Heart right ventricle (tissue), 16 donors: ENCODE measurements around the gene PATJ. TPM values are rescaled to one million over a fixed set of nuclear protein-coding genes. Genes with fewer than 3 reads are reported as not detected.
A peak's percentile ranks its signal among the peaks of the same experiment; 100 is the strongest.

ENCODE experiments used
- ATAC-seq, 8 donors: fragments of 200-7000 bp; cut with Tn5 transposase; one replicate each; pipeline ENCODE4 v1.9.1; 2020; ENCODE audit warnings: mild to moderate bottlenecking in 8 of 8, moderate library complexity in 8 of 8, moderate number of reproducible peaks in 1 of 8
- DNase-seq, 2 donors: peaks; one replicate each; pipeline ENCODE4 v3.0.0-alpha.2; 2020
- H3K27ac ChIP-seq, 10 donors: fragments of 200-600 bp; sonication (generic) in 2 of 10; one replicate each; pipeline versions ENCODE4 v1.5.0 to v1.8.0; 2020 to 2022; ENCODE audit warnings: mild to moderate bottlenecking in 3 of 10
- H3K27me3 ChIP-seq, 7 donors: fragments of 200-600 bp; one replicate each; pipeline ENCODE4 v1.8.0; 2021 to 2022; ENCODE audit warnings: mild to moderate bottlenecking in 2 of 7
- H3K36me3 ChIP-seq, 9 donors: fragments of 200-600 bp; sonication (generic) in 1 of 9; one replicate each; pipeline versions ENCODE4 v1.5.0 to v1.8.0; 2020 to 2022; ENCODE audit warnings: mild to moderate bottlenecking in 2 of 9
- H3K4me1 ChIP-seq, 9 donors: fragments of 200-600 bp; sonication (generic) in 1 of 9; one replicate each; pipeline versions ENCODE4 v1.5.0 to v1.8.0; 2020 to 2022; ENCODE audit warnings: mild to moderate bottlenecking in 4 of 9
- H3K4me3 ChIP-seq, 10 donors: fragments of 200-600 bp; sonication (generic) in 2 of 10; one replicate each; pipeline versions ENCODE4 v1.5.0 to v1.8.0; 2020 to 2022; ENCODE audit warnings: mild to moderate bottlenecking in 7 of 10, moderate library complexity in 2 of 10
- H3K9me3 ChIP-seq, 11 donors: fragments of 200-600 bp in 10 of 11; sonication (generic) in 2 of 11; one replicate each; pipeline versions ENCODE4 v1.5.0 to v1.8.0; 2013 to 2022; ENCODE audit warnings: mild to moderate bottlenecking in 2 of 11, control low read depth in 1 of 11, moderate library complexity in 1 of 11
- WGBS, 2 donors: extraction: QIAGEN DNeasy Blood & Tissue Kit; methylation state at CpG; one replicate each; pipeline ENCODE4 v1.1.7; 2013; ENCODE audit warnings: inconsistent platforms in 1 of 2; 5-methylcytosine and 5-hydroxymethylcytosine counted together
- intact Hi-C, 10 donors: fragments of 100-400 bp; cut with DNase I; formaldehyde crosslinking; loops; one replicate each; pipeline versions ENCODE4 v1.11.1 to v1.14.2; 2022
- polyA plus RNA-seq, 2 donors: library from polyadenylated mRNA; stranded (reverse); fragments of 200-250 nt; gene quantifications; one replicate each; pipeline ENCODE4 v1.2.3, GENCODE V29; 2013
- total RNA-seq, 10 donors: library from RNA; stranded (reverse); fragmentation: NEBNext Ultra II Directional in 3 of 10; extraction: Animal tissue kit (Norgen Biotek cat#: 25700) in 3 of 10; gene quantifications; one replicate each; pipeline versions ENCODE4 v1.2.1 to v1.2.4, GENCODE V29; 2021 to 2023
- TF ChIP-seq, protein P1 (sequence below), 9 donors: fragments of 200-600 bp; sonication (generic) in 2 of 9; IDR thresholded peaks; one replicate each; pipeline versions ENCODE4 v1.5.0 to v1.8.0; 2021 to 2022; ENCODE audit warnings: antibody characterized with exemption in 9 of 9, mild to moderate bottlenecking in 5 of 9, moderate library complexity in 1 of 9
- donor health status: Arrhythmogenic right ventricular cardiomyopathy.
- donor health status: ischemic (EF 13 %, LVEDD 7.1; RV severe dilation, severe dysfunction).
- donor health status: healthy with polysubstance abuse.
- donor health status: DM: no; HTN: yes; CAD: no.
- donor health status: DM: no; HTN: no; CAD: no.
- donor health status: ischemic (EF 25% LVEDD 6.9; RV normal size, moderate dysfunction).
- donor health status: ischemic (EF 25% LVEDD 5.7; RV mildly dilated, moderate dysfunction).
- donor health status: healthy.
- donor health status: DM: yes; HTN: yes; CAD: no.
- donor health status: Ischemic cardiomyopathy.
- donor health status: ischemic (EF 35%, LVEDD 5.7; RV mildly dilated, moderate dysfunction).
- donor health status: nonischemic (EF 11% LVEDD 7.7; RV severe dilation, severe dysfunction).
- donor health status: DM: yes; HTN: yes; CAD: no.
- donor health status: PGD.
- donor health status: ischemic (EF 29% LVEDD 5.4; RV normal size, mild dysfunction).
- donor health status: nonischemic (EF 23%, LVEDD 6.1; RV moderate dilation, normal function).

PATJ gene
- total and polyA plus RNA-seq, 12 donors = 3.7 to 213 (median 119) TPM

DNA sequence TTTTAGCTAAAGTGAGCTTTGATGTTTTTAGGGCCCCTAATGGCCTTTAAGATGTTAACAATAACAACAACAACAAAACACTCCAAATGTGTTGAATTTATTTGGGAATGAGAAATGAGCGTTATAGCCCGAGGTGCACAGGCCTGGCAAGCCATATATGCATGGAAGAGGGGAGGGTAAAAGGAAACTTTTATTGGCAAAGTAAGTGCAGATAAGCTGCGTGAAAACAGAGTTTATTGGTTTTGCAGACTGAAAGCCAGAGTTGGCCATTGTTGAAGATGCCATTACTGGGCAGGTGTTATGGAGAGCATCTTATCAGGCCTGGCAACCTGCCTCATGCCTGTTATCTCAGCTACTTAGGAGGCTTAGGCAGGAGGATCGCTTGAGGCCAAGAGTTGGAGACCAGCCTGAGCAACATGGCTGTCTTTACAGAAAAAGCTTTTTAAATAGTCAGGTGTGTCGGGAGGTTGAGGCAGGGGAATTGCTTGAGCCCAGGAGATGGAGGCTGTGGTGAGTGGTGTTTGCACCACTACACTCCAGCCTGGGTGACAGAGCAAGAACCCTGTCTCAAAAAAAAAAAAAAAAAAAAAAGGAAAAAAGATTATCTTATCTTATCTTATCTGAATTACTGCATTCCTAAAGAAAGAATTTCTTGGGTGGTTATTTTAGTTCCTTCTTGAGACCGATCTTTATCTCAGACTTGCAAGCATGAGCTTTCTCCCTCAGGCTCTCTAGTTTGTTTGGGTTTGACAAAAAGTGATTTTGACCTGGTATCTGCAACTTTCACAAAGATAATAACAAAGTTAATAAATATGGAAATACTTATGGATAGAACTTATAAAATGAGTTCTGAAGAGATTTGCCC lies 1.7 kb downstream of the PATJ start:
- Histone ChIP-seq H3K9me3 (no peaks in the 10 kb centered on the region), H3K27me3 (peaks cover 0 to 3% (median 0%) of the 10 kb centered on the region in 7 donors), H3K4me3 (peak overlapping the region in 6 of 10 donors; percentile 87 to 98 (median 93)), H3K4me1 (peaks cover 0 to 22% (median 14%) of the 10 kb centered on the region in 9 donors), H3K27ac (peak overlapping the region in 9 of 10 donors; percentile 90 to 99 (median 98)), H3K36me3 (no peaks in the 10 kb centered on the region)
- intact Hi-C loops = loop anchor here in 2 of 10 donors (2.0 to 5.0 kb wide), 3 partner anchors 17 to 108 kb away; partner anchors contain the start of gene TM2D1 (in 1 of the 2)
- TF ChIP-seq, protein P1, sequence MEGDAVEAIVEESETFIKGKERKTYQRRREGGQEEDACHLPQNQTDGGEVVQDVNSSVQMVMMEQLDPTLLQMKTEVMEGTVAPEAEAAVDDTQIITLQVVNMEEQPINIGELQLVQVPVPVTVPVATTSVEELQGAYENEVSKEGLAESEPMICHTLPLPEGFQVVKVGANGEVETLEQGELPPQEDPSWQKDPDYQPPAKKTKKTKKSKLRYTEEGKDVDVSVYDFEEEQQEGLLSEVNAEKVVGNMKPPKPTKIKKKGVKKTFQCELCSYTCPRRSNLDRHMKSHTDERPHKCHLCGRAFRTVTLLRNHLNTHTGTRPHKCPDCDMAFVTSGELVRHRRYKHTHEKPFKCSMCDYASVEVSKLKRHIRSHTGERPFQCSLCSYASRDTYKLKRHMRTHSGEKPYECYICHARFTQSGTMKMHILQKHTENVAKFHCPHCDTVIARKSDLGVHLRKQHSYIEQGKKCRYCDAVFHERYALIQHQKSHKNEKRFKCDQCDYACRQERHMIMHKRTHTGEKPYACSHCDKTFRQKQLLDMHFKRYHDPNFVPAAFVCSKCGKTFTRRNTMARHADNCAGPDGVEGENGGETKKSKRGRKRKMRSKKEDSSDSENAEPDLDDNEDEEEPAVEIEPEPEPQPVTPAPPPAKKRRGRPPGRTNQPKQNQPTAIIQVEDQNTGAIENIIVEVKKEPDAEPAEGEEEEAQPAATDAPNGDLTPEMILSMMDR (IDR thresholded peaks at IDR 0.05) = no peak
- DNase-seq (no peak), ATAC-seq (no peak)
- 83% methylated on average over 6 of the region's 6 CpGs for WGBS, 2 donors

- no peak for ATAC-seq
- no peaks in the 10 kb centered on the region for H3K9me3 ChIP-seq
- H3K27ac ChIP-seq = peak overlapping the region in 1 of 10 donors; percentile 24
- no peaks in the 10 kb centered on the region for H3K36me3 ChIP-seq
- TF ChIP-seq, protein P1 (IDR thresholded peaks at IDR 0.05) = no peak
- H3K27me3 ChIP-seq = peaks cover 0 to 3% (median 0%) of the 10 kb centered on the region in 7 donors
- H3K4me1 ChIP-seq = peaks cover 0 to 15% (median 12%) of the 10 kb centered on the region in 9 donors
- DNase-seq = no peak
- no peak overlapping the region for H3K4me3 ChIP-seq
- intact Hi-C loops = no loop called here
- WGBS, 2 donors = 45 to 86% methylated on average over 1 of the region's 1 CpG
Observed at GRCh38 chr1:61746813-61747212, 4.5 kb downstream of the PATJ start.

GRCh38 chr1:61748566-61748965 lies 6.3 kb downstream of the PATJ start:
- Histone ChIP-seq H3K4me1 (peaks cover 0 to 10% (median 3%) of the 10 kb centered on the region in 9 donors), H3K9me3 (no peaks in the 10 kb centered on the region), H3K36me3 (no peaks in the 10 kb centered on the region), H3K4me3 (no peak overlapping the region), H3K27me3 (no peaks in the 10 kb centered on the region), H3K27ac (no peak overlapping the region)
- intact Hi-C loops = no loop called here
- TF ChIP-seq, protein P1 (IDR thresholded peaks at IDR 0.05) = no peak
- no peak for DNase-seq
- WGBS, 2 donors = 99% methylated on average over 4 of the region's 4 CpGs
- no peak for ATAC-seq

DNA sequence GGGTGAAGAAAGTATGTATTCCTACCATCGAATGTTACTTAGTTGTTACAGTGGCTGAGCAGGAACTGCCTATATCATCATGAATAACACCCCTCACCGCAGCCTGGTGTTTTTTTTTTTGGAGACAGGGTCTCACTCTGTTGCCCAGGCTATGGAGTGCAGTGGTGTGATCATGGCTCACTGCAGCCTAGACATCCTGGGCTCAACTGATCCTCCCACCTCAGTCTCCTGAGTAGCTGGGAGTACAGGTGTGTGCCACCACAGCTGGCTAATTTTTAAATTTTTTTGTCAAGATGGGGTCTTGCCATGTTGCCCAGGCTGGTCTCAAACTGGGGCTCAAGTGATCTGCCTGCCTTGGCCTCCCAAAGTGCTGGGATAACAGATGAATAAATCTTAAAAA lies 7.3 kb downstream of the PATJ start:
- intact Hi-C loops = no loop called here
- H3K27me3 ChIP-seq = no peaks in the 10 kb centered on the region
- no peaks in the 10 kb centered on the region for H3K9me3 ChIP-seq
- no peak for ATAC-seq
- TF ChIP-seq, protein P1 (IDR thresholded peaks at IDR 0.05) = no peak
- DNase-seq = no peak
- H3K27ac ChIP-seq = no peak overlapping the region
- no peaks in the 10 kb centered on the region for H3K36me3 ChIP-seq
- H3K4me3 ChIP-seq = no peak overlapping the region
- WGBS, 2 donors = 92 to 95% methylated on average over 2 of the region's 2 CpGs
- H3K4me1 ChIP-seq = peaks cover 0 to 7% (median 0%) of the 10 kb centered on the region in 9 donors
